OCI-LY7 (cell line): ENCODE results near the gene PTPN21. TPM values are rescaled to one million over a fixed set of nuclear protein-coding genes. Genes with fewer than 3 reads are reported as not detected.

Experiments used
- BruUV-seq: library from RNA; stranded (reverse); fragments of 400-500 nt; replicated peaks from 2 replicates; lab custom pipeline; 2021; lab: Mats Ljungman, UMichigan
- CTCF ChIA-PET: fragments of 300-600 bp; sonication (Branson Sonifier 250); formaldehyde crosslinking; loops from one replicate; lab custom pipeline; 2022; ENCODE audit warnings: antibody characterized with exemption; ENCODE audit not compliant: unreplicated experiment; lab: Charles Lee
- POLR2A ChIA-PET: fragments of 300-600 bp; sonication (Branson Sonifier 250); formaldehyde crosslinking; loops from one replicate; lab custom pipeline; 2022; ENCODE audit warnings: antibody characterized with exemption; lab: Charles Lee
- DNase-seq: peaks from one replicate; pipeline ENCODE4 v3.0.0-alpha.2; 2015; ENCODE audit warnings: low spot score
- H2AFZ ChIP-seq: fragments of 200-600 bp; sonication (generic), shearing (Covaris generic); 2 replicates; pipeline ENCODE4 v1.6.1; 2014; ENCODE audit warnings: mild to moderate bottlenecking, antibody characterized with exemption, low read length, moderate library complexity
- H3K27ac ChIP-seq: fragments of 200-600 bp; sonication (generic); 2 replicates; pipeline ENCODE4 v1.5.1; 2014; ENCODE audit warnings: mixed run types, low read depth, mild to moderate bottlenecking, moderate library complexity, low read length, inconsistent platforms; ENCODE audit not compliant: poor library complexity, severe bottlenecking
- H3K36me3 ChIP-seq: fragments of 200-600 bp; sonication (generic); 2 replicates; pipeline ENCODE4 v1.6.1; 2014; ENCODE audit warnings: mild to moderate bottlenecking, antibody characterized with exemption, low read length, moderate library complexity, mixed read lengths; ENCODE audit not compliant: insufficient read depth
- H3K4me1 ChIP-seq: fragments of 200-600 bp; sonication (generic); 2 replicates; pipeline ENCODE4 v1.5.1; 2014; ENCODE audit warnings: mild to moderate bottlenecking, low read length; ENCODE audit not compliant: insufficient read depth, poor library complexity, severe bottlenecking
- H3K4me2 ChIP-seq: fragments of 200-600 bp; sonication (generic); 2 replicates; pipeline ENCODE4 v1.6.1; 2014; ENCODE audit warnings: mild to moderate bottlenecking, low read length
- H3K4me3 ChIP-seq: fragments of 200-600 bp; sonication (generic); 2 replicates; pipeline ENCODE4 v1.5.1; 2014; ENCODE audit warnings: mild to moderate bottlenecking, low read depth, low read length; ENCODE audit not compliant: poor library complexity, severe bottlenecking
- H3K79me2 ChIP-seq: fragments of 200-600 bp; sonication (generic); 2 replicates; pipeline ENCODE4 v1.6.1; 2016; ENCODE audit warnings: low read depth, mild to moderate bottlenecking, low read length, moderate library complexity, mixed read lengths; ENCODE audit not compliant: insufficient read depth
- H3K9me2 ChIP-seq: fragments of 200-600 bp; sonication (generic); 2 replicates; pipeline ENCODE4 v1.6.1; 2016; ENCODE audit warnings: mild to moderate bottlenecking, low read length, mixed read lengths; ENCODE audit not compliant: insufficient read depth
- H3K9me3 ChIP-seq: fragments of 200-600 bp; sonication (generic); 2 replicates; pipeline ENCODE4 v1.6.1; 2014; ENCODE audit warnings: mild to moderate bottlenecking, mixed run types, low read length, mixed read lengths
- H4K20me1 ChIP-seq: fragments of 200-600 bp; sonication (generic); 2 replicates; pipeline ENCODE4 v1.6.1; 2014; ENCODE audit warnings: mild to moderate bottlenecking, antibody characterized with exemption, low read length, moderate library complexity, mixed read lengths; ENCODE audit not compliant: insufficient read depth
- CTCF ChIP-seq: fragments of 200-600 bp; sonication (generic); conservative IDR thresholded peaks from 2 replicates; pipeline ENCODE4 v1.5.1; 2014; ENCODE audit warnings: mild to moderate bottlenecking, antibody characterized with exemption, low read length, moderate library complexity, mixed read lengths
- EZH2phosphoT487 ChIP-seq: fragments of 200-600 bp; sonication (generic); IDR thresholded peaks from 2 replicates; pipeline ENCODE4 v1.6.1; 2018; ENCODE audit warnings: low read depth, borderline replicate concordance, mild to moderate bottlenecking, mixed run types, antibody characterized with exemption, low read length, moderate library complexity, mixed read lengths
- intact Hi-C: fragments of 100-400 bp; cut with micrococcal nuclease; formaldehyde crosslinking; loops from one replicate; pipeline ENCODE4 v1.10.0; 2022; ENCODE audit not compliant: unreplicated experiment
- total RNA-seq, 2 experiments: library from RNA; depleted of rRNA in 1 of 2; stranded (reverse); fragments of >200 nt in 1 of 2; shearing (Covaris generic) in 1 of 2; gene quantifications; 2 replicates each; pipeline ENCODE4 v1.2.3, GENCODE V29; 2014 to 2022

The PTPN21 gene
- total RNA-seq, 2 experiments from 2014 or later = not detected

- Histone ChIP-seq H2AFZ (no peak overlapping the region), H3K36me3 (no peaks in the 10 kb centered on the region), H3K79me2 (no peaks in the 10 kb centered on the region), H4K20me1 (no peaks in the 10 kb centered on the region), H3K4me3 (no peak overlapping the region), H3K4me1 (no peaks in the 10 kb centered on the region), H3K27ac (no peak overlapping the region), H3K4me2 (no peak overlapping the region), H3K9me2 (no peaks in the 10 kb centered on the region), H3K9me3 (no peaks in the 10 kb centered on the region)
- CTCF ChIA-PET = no interaction called here
- TF ChIP-seq CTCF (no peak), EZH2phosphoT487 (no peak)
- no TSS peak for BruUV-seq
- POLR2A ChIA-PET = no interaction called here
- DNase-seq = no peak
- intact Hi-C loops = no loop called here
Measured at GRCh38 chr14:88550078-88550477, 4.7 kb downstream of the PTPN21 start.

- Histone ChIP-seq H3K79me2 (no peaks in the 10 kb centered on the region), H3K27ac (no peak overlapping the region), H3K9me2 (no peaks in the 10 kb centered on the region), H3K4me2 (no peak overlapping the region), H3K36me3 (no peaks in the 10 kb centered on the region), H3K4me1 (no peaks in the 10 kb centered on the region), H3K4me3 (no peak overlapping the region), H2AFZ (no peak overlapping the region), H3K9me3 (no peaks in the 10 kb centered on the region), H4K20me1 (no peaks in the 10 kb centered on the region)
- TF ChIP-seq EZH2phosphoT487 = no peak
- no peak for TF ChIP-seq CTCF
- ChIA-PET POLR2A (no interaction called here), CTCF (no interaction called here)
- intact Hi-C loops = no loop called here
- no TSS peak for BruUV-seq
- DNase-seq = no peak
Measured at GRCh38 chr14:88547386-88547780, 7.4 kb downstream of the PTPN21 start.

- intact Hi-C loops = no loop called here
- TF ChIP-seq EZH2phosphoT487 (no peak), CTCF (no peak)
Measured at GRCh38 chr14:88546621-88547385, 8.0 kb downstream of the PTPN21 start.

More at GRCh38 chr14:88546621-88547385, 8.0 kb downstream of the PTPN21 start:
- Histone ChIP-seq H3K4me1 (no peaks in the 10 kb centered on the region), H3K27ac (no peak overlapping the region), H4K20me1 (no peaks in the 10 kb centered on the region), H3K9me3 (no peaks in the 10 kb centered on the region), H3K79me2 (no peaks in the 10 kb centered on the region), H2AFZ (no peak overlapping the region), H3K9me2 (no peaks in the 10 kb centered on the region), H3K4me2 (no peak overlapping the region), H3K4me3 (no peak overlapping the region), H3K36me3 (no peaks in the 10 kb centered on the region)
- DNase-seq = no peak
- BruUV-seq = no TSS peak
- CTCF ChIA-PET = no interaction called here
- POLR2A ChIA-PET = no interaction called here
